GM12872 (cell line): Measurements from ENCODE around the gene GRM7.

Source experiments
- CTCF ChIP-seq: IDR thresholded peaks from 3 replicates; pipeline ENCODE4 v1.5.1; 2011; ENCODE audit warnings: low read depth, mild to moderate bottlenecking, low read length, moderate library complexity; ENCODE audit not compliant: insufficient read depth

Gene GRM7

DNA sequence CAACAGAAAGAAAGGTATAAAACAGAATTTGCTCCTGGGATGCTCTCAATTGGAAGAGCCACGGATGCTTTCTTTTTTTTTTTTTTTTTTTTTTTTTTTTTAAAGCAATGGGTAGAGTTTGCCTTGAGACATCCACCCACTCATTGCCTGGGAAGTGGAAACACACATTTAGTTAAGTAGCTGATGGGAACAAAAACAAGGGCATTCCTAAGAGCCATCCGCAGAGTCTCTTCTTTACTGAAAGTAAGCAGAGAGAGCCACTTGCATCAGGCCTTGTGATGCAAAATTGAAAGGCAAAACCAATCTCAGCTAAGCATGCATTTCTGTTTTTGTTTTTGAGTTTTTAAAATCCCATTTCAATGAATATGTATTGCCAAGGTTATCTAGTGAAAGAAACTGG is 852.8 kb downstream of the GRM7 start:
- TF ChIP-seq CTCF, result no peak

DNA sequence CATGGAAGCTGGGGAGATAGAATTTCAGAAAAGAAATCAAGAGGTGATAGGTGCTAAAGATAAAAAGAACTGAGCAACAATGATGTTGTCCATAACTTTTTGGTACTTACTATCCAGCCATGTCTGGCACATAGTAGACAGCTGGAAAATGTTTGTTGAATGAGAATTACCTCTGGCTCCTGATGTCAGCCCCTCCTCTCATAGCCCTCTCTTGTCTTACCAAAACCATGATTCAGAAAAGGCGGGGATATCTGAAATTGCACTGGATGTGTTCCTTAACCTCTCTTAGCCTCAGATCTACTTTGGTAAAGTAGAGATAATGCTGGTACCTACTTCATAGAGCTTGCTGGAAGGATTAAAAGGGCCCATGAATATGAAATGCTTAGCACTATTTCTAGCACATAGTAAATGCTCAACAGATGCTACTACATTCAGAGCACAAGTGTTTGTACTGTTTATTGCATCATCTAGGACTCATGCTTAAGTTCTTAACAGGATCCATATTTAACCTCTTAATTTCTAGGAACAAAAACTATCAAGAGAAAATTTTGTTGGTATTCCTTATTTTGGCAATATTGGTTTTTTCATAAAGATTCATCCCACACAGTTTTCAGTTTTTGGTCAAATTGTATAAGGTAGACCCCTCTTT is 859.9 kb downstream of the GRM7 start:
- TF ChIP-seq CTCF, result no peak

DNA sequence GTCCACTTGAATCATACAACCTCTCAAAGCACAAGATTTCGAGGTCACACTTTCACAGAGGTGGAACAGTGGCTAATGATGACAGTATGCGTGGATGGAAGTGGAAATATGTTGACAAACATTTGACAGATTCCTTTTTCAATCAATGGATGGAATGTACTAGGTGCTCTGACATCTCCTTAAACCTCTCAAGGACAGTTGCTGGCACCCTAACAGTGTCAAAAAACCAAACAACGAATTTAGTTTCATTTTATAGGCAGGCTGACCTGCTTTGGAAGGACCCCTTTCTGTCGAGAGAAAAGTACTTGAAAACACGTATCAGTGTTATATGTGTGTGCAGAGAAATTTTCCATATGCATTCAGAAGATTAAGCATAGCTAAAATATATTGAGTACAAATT is 861.0 kb downstream of the GRM7 start:
- TF ChIP-seq CTCF, result no peak

GRCh38 chr3:7728566-7729519 is 867.9 kb downstream of the GRM7 start:
- TF ChIP-seq CTCF, result no peak

DNA sequence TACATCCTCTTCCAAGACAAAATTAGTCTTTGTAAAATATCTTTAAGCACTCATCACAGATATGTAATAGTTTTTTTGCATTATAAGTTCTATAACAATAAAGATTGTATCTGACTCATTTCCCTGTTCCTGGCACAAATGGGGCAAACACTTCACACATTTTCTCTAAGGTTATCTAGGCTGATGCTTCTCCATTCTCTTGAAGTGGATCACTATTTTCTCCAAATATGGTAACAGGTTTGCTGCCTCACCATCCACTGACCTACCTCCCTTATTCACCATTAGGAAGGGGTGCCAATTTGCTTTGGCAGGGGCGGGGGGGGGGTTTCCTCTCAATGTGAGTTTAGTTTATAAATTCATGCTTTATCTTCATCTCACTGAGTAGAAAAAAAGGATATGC is 873.0 kb downstream of the GRM7 start:
- TF ChIP-seq CTCF, result no peak

GRCh38 chr3:7734456-7734855 is 873.5 kb downstream of the GRM7 start:
- TF ChIP-seq CTCF, result no peak

- TF ChIP-seq CTCF, result no peak
Measured at GRCh38 chr3:7737263-7737662, 876.3 kb downstream of the GRM7 start.
